SKM-1 treated with dmso at 0.1 percent for 144 hours (cell line): Measurements from ENCODE around the gene OR8I2.
"Not testable (repeated sequence)": the region's sequence is repeated elsewhere in the genome, so short reads cannot be mapped to it uniquely, and the experiment has no call there.

Source experiments
- DNase-seq: peaks from one replicate; lab custom pipeline; 2025; ENCODE audit not compliant: unreplicated experiment; lab: John Stamatoyannopoulos, UW

Gene OR8I2

GRCh38 chr11:56093008-56093407, at the start of gene OR8I2:
Gene OR8I2 (plus strand): TSS chr11:56093308. CDS start chr11:56093308, 0 bp downstream.
- DNase-seq: no peak

DNA sequence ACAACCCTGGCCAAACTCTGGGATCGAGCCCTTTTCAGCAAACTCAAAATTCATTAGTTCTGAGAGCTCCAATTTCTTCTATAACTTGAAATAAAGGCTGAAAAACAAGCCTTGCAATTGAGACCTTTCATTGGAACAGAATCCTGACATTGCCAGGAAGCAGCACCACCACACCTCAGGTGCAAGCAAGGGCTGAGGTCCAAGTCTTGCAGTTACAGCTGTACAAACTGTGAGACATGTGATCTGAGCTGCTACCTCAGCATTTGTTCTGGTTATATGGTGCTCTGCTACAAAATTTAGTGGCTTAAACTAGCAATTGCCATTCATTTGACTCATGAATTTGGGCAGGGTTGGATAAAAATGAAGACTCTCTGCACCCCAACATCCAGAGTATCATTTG, 47.6 kb upstream of the OR8I2 start:
- no peak for DNase-seq

- no peak for DNase-seq
These were observed 44.6 kb upstream of the OR8I2 start for GRCh38 chr11:56048480-56048879.

- DNase-seq: no peak
These were observed 43.6 kb upstream of the OR8I2 start for GRCh38 chr11:56049487-56049886.

GRCh38 chr11:56056366-56056765, 36.7 kb upstream of the OR8I2 start:
- DNase-seq: not testable (repeated sequence)

DNA sequence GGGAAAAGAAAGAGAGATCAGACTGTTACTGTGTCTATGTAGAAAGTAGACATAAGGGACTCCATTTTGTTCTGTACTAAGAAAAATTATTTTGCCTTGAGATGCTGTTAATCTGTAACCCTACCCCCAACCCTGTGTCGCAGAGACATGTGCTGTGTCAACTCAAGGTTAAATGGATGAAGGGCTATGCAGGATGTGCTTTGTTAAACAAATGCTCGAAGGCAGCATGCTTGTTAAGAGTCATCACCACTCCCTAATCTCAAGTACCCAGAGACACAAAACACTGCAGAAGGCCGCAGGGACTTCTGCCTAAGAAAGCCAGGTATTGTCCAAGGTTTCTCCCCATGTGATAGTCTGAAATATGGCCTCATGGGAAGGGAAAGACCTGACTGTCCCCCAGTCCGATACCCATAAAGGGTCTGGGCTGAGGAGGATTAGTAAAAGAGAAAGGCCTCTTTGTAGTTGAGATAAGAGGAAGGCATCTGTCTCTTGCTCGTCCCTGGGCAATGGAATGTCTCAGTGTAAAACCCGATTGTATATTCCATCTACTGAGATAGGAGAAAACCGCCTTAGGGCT, 35.4 kb upstream of the OR8I2 start:
- DNase-seq: not testable (repeated sequence)

DNA sequence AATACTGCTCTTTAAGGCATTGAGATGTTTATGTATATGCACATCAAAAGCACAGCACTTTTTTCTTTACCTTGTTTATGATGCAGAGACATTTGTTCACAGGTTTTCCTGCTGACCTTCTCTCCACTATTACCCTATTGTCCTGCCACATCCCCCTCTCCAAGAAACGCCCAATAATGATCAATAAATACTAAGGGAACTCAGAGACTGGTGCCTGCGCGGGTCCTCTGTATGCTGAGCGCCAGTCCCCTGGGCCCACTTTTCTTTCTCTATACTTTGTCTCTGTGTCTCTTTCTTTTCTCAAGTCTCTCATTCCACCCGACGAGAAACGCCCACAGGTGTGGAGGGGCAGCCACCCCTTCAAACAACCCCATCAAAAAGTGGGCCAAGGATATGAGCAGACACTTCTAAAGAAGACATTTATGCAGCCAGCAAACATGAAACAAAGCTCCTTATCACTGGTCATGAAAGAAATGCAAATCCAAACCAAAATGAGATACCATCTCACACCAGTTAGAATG, 34.8 kb upstream of the OR8I2 start:
- DNase-seq: not testable (repeated sequence)

DNA sequence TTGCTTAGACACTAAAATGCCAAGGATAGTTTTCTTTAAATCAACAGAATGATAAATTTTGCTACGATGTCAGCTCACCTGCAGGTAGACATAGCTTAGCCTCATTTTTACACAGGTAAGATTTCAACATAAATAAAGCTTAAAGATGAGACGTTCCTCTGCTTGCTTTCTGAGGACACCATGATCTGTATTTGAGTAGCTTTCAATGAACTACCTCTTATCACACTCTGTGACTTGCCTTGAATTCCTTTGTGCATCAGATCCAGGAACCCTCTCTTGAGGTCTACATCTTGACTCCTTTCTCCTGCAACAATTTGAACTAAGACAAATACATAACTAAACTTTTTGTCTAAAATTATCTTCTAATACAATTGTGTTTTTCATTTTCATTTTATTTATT, 26.1 kb upstream of the OR8I2 start:
- no peak for DNase-seq

DNA sequence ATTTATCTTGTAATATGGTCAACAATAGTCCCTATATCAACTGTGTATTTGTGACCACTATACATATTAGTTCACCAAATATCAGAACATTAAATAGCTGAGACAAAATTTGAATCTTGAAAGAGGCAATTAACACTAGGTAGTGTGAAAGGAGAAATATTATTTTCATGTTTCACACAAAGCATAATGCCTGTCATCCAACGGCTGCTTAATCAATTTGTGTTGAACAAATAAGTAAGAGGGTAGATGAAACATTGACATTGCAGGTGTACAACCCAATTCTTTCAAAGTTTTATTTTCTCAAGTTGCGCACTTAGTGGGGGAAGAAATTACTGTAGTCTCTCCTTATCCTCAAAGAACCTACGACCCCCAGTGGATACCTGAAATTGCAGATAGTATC, 3.4 kb upstream of the OR8I2 start:
- DNase-seq: no peak

GRCh38 chr11:56103210-56103737, 10.2 kb downstream of the OR8I2 start, which contains the start of gene OR8H2:
Gene OR8H2 (plus strand): TSS chr11:56103687. CDS start chr11:56105043, 1,356 bp downstream.
- no peak for DNase-seq

DNA sequence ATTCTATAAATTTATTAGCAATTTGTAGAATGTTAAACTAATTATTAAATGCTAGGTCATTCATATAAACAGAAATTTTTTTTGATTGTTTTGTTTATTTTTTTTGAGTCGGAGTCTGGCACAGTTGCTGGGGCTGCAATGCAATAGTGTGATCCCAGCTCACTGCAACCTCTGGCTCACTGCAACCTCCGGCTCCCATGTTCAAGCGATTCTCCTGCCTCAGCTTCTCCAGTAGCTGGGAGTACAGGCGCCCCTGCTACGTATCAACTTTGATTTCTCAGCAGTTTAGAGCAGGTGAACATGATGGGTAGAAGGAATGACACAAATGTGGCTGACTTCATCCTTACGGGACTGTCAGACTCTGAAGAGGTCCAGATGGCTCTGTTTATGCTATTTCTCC, 29.0 kb downstream of the OR8I2 start, which contains the start of gene OR8H3:
TSS of gene OR8H3 (plus strand) at position 301 of the 400 bp plus-strand sequence. CDS start at position 301, 0 bp downstream.
- DNase-seq: no peak

DNA sequence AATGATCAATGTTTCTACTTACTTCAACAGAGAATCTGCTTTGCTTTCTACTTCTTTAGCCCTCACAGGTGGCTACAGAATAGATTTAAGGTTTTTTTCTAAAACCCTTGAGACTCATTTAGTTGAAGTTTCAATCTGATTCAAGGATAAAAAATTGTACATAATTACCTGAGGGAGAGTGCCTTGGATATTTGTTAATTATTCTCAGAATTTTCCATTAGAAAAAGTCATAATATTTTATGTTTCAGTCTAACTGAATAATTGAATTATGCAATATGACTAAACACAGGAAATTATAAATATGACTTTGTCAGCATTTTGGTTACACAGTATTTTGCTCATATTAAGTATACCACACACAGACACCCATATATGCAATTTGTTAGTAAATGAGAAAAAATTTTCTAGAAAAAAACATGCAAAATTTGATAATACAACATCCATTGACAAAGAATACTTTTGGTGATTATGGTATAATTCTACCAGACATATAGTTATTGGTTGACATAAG, 47.1 kb downstream of the OR8I2 start, which contains the start of gene OR8J3:
TSS of gene OR8J3 (minus strand) at position 51 of the 511 bp plus-strand sequence. CDS start 2,483 bp downstream, outside the sequence.
- no peak for DNase-seq

DNA sequence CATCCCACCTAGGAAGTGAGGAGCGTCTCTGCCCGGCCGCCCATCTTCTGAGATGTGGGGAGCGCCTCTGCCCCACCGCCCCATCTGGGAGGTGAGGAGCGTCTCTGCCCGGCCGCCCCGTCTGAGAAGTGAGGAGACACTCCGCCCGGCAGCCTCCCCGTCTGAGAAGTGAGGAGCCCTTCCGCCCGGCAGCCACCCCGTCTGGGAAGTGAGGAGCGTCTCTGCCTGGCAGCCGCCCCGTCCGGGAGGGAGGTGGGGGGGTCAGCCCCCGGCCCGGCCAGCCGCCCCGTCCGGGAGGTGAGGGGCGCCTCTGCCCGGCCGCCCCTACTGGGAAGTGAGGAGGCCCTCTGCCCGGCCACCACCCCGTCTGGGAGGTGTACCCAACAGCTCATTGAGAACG, 50.6 kb downstream of the OR8I2 start:
- not testable (repeated sequence) for DNase-seq
